GM19372 (cell line): ENCODE results near the gene SMU1.

ENCODE experiments used
- ATAC-seq: cut with Tn5 transposase; IDR thresholded peaks from one replicate; pipeline ENCODE4 v1.9.1; 2021; ENCODE audit warnings: mild to moderate bottlenecking, low read depth, moderate library complexity; ENCODE audit not compliant: unreplicated experiment

The SMU1 gene

GRCh38 chr9:33076046-33077004 lies at the start of gene SMU1:
TSS of gene SMU1 (minus strand) at chr9:33076674. CDS start at chr9:33076608, 66 bp downstream.
- peak; percentile 99 for ATAC-seq

DNA sequence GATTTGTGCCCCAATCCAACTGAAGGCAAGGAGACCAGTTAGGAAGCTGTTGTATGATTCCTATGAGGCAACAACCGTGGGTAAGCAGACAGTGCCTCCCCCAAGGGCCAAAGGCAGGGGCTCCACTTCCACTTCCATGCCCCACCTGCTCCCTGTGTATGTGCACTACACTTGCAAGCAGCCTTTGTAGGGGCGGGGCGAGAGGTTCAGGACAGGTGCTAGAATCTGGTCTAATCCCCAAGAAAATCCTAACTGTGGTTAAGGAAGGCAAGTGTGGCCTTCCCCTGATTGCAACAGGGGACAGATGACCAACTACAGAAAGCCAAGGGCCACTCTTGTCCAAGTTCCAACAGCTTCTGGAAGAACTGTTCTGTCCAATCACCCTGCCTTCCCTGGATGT lies 49.0 kb upstream of the SMU1 start:
- ATAC-seq, result no peak

DNA sequence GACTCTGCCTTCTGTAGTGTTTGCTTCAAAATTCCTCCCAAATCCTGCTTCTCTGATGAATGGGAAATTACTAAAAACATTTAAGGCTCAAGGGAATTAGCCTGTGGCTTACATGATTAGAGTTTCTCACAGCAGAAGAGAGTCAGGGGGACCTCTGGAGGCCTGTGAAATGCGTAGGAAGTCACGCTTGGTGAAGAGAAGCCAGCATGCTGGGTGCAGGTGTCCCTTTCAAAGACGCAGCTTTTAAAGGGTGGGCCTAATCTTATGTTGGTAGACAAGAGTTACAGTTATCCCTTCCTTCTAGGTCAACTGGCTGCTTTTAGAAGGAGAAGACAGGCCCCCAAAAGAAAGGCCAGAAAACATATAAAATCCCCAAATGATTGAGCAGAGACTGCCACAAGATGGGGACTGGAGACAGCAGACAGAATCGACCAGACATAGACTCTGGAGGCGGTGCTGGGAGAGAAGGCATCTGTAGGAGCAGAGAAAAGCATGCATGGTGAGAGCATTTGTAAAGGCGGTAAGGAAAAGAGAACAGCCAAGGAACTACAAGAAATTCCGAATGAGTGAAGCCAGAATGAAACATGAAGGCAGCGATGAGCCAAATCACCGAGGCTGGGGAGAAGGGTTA lies 48.4 kb upstream of the SMU1 start:
- ATAC-seq, result peak; percentile 55

DNA sequence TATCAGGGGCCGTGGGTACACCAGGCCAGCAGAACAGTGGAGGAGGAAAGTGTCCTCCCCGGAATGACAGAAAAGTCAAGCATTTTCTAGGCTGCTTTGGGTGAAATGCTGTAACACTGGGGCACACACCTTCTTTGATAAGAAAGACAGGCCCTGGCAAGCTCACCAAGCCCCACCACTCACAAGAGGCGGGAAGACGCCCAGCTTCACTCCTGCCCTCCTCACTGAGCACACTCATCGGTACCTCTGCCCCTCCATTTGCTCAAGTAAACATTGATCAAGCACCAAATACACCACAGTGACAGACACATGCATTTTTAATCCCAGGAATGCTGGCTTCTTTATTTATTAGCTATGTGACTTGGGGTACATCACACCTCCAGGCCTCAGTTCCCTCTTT lies 47.6 kb upstream of the SMU1 start:
- ATAC-seq, result no peak

- no peak for ATAC-seq
Observed at GRCh38 chr9:33123407-33124031, 47.0 kb upstream of the SMU1 start.

GRCh38 chr9:33120620-33121019 lies 44.1 kb upstream of the SMU1 start:
- no peak for ATAC-seq

GRCh38 chr9:33117796-33118195 lies 41.3 kb upstream of the SMU1 start:
- ATAC-seq, result no peak

DNA sequence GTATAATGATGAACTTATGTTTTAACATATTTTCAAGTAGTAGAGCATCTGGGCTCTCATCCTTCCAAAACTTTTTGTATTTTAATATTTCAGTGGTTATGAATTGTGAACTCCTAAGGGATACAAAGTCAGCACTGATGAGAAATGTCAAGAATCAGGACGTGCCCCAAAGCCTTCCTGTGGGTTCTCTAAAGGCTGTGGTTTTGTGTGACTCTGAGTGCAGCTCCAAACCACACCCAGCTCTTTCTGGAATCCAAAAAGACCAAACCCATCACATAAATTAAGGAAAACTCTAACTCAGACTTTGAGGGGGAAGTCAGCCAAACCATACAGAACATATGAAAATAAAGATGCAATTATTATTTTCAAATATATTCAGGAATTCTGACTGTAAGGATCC lies 40.8 kb upstream of the SMU1 start:
- ATAC-seq, result no peak

DNA sequence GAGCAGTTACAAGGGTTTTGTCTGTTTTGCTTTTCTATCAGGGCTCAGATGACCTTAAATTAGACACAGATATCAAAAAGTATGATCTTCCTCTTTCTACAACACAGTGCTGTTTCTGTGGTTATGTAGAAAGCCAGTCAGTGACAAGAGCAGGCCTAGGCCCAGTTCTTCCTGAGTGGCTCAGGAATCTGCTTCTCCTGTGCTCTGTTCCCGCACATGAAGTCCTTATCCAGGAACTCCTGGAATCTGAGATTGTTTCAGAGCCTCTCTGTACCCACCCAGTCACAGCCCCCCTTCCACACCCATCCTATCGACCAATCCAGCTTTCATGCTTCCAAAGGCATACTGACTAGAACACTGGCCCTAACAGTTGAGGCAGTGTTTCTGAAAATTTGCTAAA lies 40.4 kb upstream of the SMU1 start:
- ATAC-seq, result no peak

DNA sequence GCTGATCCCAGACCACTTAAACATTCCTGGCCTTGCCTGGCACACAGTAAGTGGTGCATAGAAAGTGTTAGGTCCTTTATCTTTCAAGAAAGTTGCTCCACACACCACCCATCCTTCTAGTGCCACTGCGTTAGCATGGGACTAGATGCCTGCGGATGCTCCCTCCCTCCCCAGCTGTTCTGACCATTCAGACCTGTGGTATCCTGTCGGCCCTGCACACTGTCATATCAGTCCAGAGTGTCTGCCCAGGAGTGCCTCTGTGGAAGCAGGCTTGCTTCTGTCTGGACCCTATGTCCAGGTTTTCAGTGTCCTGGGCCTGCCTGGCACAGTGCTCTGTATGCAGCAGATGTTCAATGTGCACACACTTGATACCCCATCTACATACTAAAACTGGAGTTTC lies 38.3 kb upstream of the SMU1 start:
- ATAC-seq, result no peak

DNA sequence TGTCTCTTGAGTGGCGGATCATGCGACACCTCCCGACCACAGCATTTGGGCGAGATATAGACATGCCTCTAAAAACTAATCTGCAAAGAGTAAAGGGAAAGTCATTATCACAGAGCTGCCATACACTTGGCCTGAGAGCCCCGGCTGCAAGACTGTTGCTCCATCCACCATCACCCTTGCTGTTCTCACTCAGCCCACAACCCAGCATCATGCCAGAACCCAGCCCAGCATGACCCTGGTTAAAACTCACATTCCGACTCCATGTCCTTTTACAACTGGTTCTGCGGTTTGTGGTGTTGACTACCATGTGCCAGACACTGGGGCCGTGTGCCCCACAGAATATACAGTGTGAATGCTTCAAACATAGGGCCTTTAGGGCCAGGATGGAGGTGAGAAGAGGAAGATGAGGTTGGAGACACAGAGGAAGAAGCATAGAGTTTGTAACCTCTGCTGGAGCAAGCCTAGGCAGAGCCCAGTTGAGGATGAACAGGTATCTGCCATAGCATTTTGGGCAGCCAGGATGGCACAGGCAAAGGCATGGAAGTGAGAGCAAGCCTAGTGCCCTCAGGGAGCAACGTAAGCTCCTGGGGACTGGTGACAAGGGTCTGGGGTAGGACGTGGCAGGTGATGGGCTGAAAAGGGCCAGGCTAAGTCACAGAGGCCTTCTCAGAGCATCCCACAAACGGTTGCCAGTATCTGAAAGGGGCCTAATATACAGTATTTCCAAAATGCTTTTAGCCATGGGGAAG lies 37.5 kb upstream of the SMU1 start:
- ATAC-seq, result no peak

DNA sequence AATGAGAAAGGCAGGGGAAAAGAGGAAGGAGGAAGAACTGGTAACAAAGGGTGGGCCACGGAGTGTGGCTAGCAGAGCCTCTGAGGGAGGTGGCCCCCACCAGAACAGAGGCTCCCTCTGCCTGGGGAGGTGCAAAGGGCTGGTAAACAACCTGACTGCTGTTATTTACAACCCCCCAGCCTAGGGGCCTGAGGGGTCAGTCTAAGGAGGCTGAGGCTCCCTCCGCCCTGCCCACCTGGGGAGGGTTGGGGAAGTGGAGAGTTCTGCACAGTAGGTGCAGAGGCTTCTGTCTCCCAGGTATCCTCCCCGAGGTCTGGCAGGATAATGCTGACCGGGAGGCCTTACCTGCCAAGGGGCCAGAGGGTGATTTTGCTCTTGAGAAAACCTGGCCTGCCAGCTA lies 35.6 kb upstream of the SMU1 start:
- ATAC-seq, result no peak

GRCh38 chr9:33111631-33112030 lies 35.2 kb upstream of the SMU1 start:
- no peak for ATAC-seq

DNA sequence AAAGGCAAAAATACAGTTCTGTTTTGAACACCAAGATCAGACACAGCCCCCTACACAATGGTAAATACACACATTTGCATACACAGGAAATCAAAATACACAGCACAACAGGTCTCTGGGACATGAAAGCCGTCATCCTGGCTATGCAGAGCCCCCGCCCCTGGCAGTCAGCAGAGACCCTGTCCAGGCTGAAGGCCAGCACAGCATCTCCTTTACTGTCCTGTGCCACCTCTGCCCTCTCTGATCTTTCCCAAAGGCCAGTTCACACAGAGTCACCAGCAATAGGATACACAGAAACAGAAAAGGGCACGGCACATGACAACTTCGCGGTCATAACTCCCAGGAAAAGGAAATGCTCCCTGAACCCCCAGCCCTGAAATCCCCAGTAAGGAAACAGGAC lies 34.2 kb upstream of the SMU1 start:
- ATAC-seq, result no peak

DNA sequence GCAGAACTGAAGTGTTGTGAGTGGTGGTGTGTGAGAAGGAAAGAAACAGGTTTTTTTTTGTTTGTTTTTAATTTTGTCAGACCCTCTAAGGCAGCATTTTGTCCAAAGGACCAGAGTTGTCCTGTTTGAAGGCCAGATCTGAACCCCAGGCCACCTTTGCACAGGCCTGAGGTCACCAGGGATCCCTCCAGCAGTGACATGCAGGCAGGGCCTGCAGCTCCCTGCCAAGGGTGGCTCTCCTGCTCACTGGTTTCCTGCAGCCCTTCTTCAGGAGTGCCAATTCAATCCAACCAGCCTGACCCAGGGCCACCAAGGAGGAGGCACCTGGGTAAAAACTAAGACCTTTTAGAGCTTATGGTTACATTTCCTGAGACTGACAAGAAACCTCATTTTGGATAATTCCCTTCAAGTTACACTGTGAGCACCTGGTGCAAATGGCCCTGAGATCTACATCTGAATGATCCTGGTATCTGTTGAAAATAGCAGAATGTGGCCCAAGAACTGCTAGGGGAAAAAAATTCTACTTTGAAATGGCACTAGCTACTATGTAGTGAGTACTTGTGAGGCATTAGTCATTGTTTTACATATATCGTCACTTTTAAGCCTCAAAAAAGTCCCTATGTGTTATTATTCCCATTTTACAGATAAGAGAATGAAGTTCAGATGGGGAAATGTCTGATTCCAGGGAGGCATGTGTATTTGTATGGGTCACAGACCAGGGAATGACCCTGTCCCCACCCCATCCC lies 33.5 kb upstream of the SMU1 start:
- ATAC-seq, result no peak

- no peak for ATAC-seq
Observed at GRCh38 chr9:33109097-33109496, 32.6 kb upstream of the SMU1 start.

GRCh38 chr9:33108472-33108871 lies 32.0 kb upstream of the SMU1 start:
- no peak for ATAC-seq

- no peak for ATAC-seq
Observed at GRCh38 chr9:33107762-33108161, 31.3 kb upstream of the SMU1 start.

DNA sequence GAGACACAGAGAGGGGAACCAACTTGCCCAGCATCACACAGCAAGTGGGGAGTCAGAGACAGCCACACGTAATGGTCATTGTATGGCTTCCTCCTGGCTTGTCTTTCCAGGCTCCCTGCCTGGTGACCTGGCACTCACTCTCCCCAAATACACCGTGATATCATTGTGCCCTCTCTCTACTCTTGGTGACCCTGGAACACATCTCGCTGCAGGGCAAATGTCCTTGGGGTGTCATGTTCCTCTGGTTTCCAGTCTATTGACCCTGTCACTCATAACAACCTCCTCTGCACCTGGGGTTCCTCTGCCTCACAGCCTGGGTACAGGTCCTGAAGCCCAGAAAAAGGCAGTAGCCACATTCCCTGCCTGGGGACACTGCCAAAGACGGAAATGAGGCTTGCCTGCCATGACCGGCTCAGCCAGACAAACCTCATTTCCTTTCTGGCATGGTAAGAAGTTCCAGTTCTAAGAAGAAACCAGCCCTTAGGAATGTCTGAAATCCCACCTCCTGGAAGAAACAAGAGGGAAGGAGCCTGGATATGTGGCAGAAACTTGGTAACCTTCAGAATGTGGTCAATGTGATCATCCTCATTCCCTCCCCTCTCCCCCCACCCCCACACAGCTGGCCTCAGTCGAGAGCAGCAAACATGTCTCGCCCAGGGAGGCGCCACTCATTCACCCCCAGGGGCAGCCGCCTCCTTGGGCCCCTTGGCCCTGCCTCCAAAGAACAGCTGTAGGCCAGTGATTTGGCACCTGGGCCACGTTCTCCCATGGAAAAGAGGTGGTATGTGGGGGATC lies 30.6 kb upstream of the SMU1 start:
- ATAC-seq, result no peak
